K562 (cell line): ENCODE data around the gene COL23A1. TPM values are rescaled to one million over a fixed set of nuclear protein-coding genes. Genes with fewer than 3 reads are reported as not detected.

Source experiments
- ATAC-seq: fragments of 200-7000 bp; cut with Tn5 transposase; 3 replicates; pipeline ENCODE4 v1.9.1; 2020; ENCODE audit warnings: moderate library complexity
- BruUV-seq: library from RNA; stranded (reverse); fragments of 400-500 nt; replicated peaks from 2 replicates; lab custom pipeline; 2021; lab: Mats Ljungman, UMichigan
- CTCF ChIA-PET: fragments of 300-600 bp; formaldehyde crosslinking; extraction: SDS; loops from one replicate; lab custom pipeline; 2021; ENCODE audit warnings: low intra/inter-chr PET ratio; lab: Yijun Ruan, JAX
- POLR2A ChIA-PET: fragments of 300-600, 350-650 bp; sonication (Branson Sonifier 250); formaldehyde crosslinking; extraction: SDS; loops from one replicate; lab custom pipeline; 2021; ENCODE audit warnings: antibody characterized with exemption, inconsistent platforms; lab: Yijun Ruan, JAX
- DNase-seq, 4 experiments: peaks; one replicate each; pipeline versions ENCODE4 v3.0.0 to v3.0.0-alpha.2; 2011 to 2018; ENCODE audit warnings: low spot score in 3 of 4, mixed read lengths in 3 of 4; ENCODE audit errors: extremely low read depth in 1 of 4
- FAIRE-seq: peaks from 2 replicates; lab custom pipeline; 2011; peaks lifted over from hg19 to GRCh38; lab: Jason Lieb, UNC
- H2AFZ ChIP-seq: 2 replicates; pipeline ENCODE4 v1.6.0; 2011; ENCODE audit warnings: low read depth, low read length, control low read depth, inconsistent platforms
- H3K27ac ChIP-seq: fragments of 200-600 bp; 3 replicates; pipeline ENCODE4 v1.8.0; 2011; ENCODE audit warnings: low read depth, mild to moderate bottlenecking, control low read depth, inconsistent platforms, low read length, moderate library complexity, mixed read lengths; ENCODE audit errors: extremely low read depth
- H3K27me3 ChIP-seq, 2 experiments: fragments of 300-600 bp in 1 of 2; 2 replicates in 1 of 2; 3 replicates in 1 of 2; pipeline versions ENCODE4 v1.6.0 to v1.8.0; 2011; ENCODE audit warnings: inconsistent platforms in 2 of 2, low read length in 2 of 2, mild to moderate bottlenecking in 1 of 2, mixed read lengths in 1 of 2, moderate library complexity in 1 of 2; ENCODE audit not compliant: control insufficient read depth in 2 of 2, insufficient read depth in 2 of 2
- H3K36me3 ChIP-seq: fragments of 300-600 bp; 3 replicates; pipeline ENCODE4 v1.8.0; 2011; ENCODE audit warnings: mild to moderate bottlenecking, low read length, inconsistent platforms; ENCODE audit not compliant: control insufficient read depth, insufficient read depth
- H3K4me1 ChIP-seq, 2 experiments: fragments of 200-600 bp in 1 of 2; replicated peaks in 1 of 2; 2 replicates in 1 of 2; 3 replicates in 1 of 2; pipeline versions ENCODE4 v1.5.1 to v1.8.0; 2011; ENCODE audit warnings: inconsistent platforms in 2 of 2, low read length in 2 of 2, mild to moderate bottlenecking in 1 of 2, mixed read lengths in 1 of 2, moderate library complexity in 1 of 2; ENCODE audit not compliant: control insufficient read depth in 2 of 2, insufficient read depth in 2 of 2
- H3K4me2 ChIP-seq: 2 replicates; pipeline ENCODE4 v1.6.1; 2011; ENCODE audit warnings: low read length, control low read depth, inconsistent platforms, mixed read lengths; ENCODE audit not compliant: insufficient read depth
- H3K4me3 ChIP-seq: fragments of 200-600 bp; sonication (generic), shearing (Covaris generic); 2 replicates; pipeline ENCODE4 v1.5.1; 2016; ENCODE audit warnings: control low read depth, inconsistent platforms
- H3K79me2 ChIP-seq: fragments of 200-600 bp; 3 replicates; pipeline ENCODE4 v1.8.0; 2011; ENCODE audit warnings: low read length, inconsistent platforms; ENCODE audit not compliant: control insufficient read depth, insufficient read depth
- H3K9ac ChIP-seq, 2 experiments: 2 replicates each; pipeline versions ENCODE4 v1.6.0 to v1.6.1; 2011; ENCODE audit warnings: low read depth in 2 of 2, low read length in 2 of 2, control low read depth in 1 of 2, inconsistent platforms in 1 of 2, mild to moderate bottlenecking in 1 of 2, mixed read lengths in 1 of 2; ENCODE audit not compliant: insufficient read depth in 1 of 2
- H3K9me1 ChIP-seq: one replicate; pipeline ENCODE4 v1.6.0; 2011; ENCODE audit warnings: inconsistent platforms, mild to moderate bottlenecking, low read length, moderate library complexity; ENCODE audit not compliant: control insufficient read depth, insufficient read depth
- H3K9me3 ChIP-seq: replicated peaks from 2 replicates; pipeline ENCODE4 v1.5.1; 2011; ENCODE audit warnings: low read depth, low read length, inconsistent platforms; ENCODE audit not compliant: control insufficient read depth, insufficient read depth
- H4K20me1 ChIP-seq: replicated peaks from 2 replicates; pipeline ENCODE4 v1.6.1; 2011; ENCODE audit warnings: low read length, inconsistent platforms, mixed read lengths; ENCODE audit not compliant: control insufficient read depth, insufficient read depth
- GTF2F1 ChIP-seq: IDR thresholded peaks from 2 replicates; pipeline ENCODE4 v1.6.1; 2011; ENCODE audit warnings: low read depth, low read length, improper control_type of control experiment
- MEIS2 ChIP-seq: fragments of 450-650 bp; IDR thresholded peaks from 2 replicates; pipeline ENCODE4 v1.6.1; 2014; ENCODE audit warnings: mild to moderate bottlenecking; ENCODE audit not compliant: partially characterized antibody
- PTBP1 ChIP-seq: fragments of 200-400 bp; formaldehyde crosslinking; IDR thresholded peaks from 2 replicates; pipeline ENCODE4 v1.6.1; 2017; ENCODE audit warnings: low read depth, low read length
- SIRT6 ChIP-seq: IDR thresholded peaks from one replicate; pipeline ENCODE4 v1.6.1; 2012; ENCODE audit warnings: low read depth, mild to moderate bottlenecking, control low read depth, inconsistent platforms, low read length, moderate library complexity
- U2AF1 ChIP-seq: fragments of 200-400 bp; formaldehyde crosslinking; optimal IDR thresholded peaks from 2 replicates; pipeline ENCODE3; 2017; ENCODE audit warnings: mild to moderate bottlenecking, low read depth, low read length, moderate library complexity
- ZNF408 ChIP-seq: fragments of 250-450 bp; sonication (Bioruptor Pico); IDR thresholded peaks from 2 replicates; pipeline ENCODE4 v1.4.0; 2020; ENCODE audit warnings: low read depth, mild to moderate bottlenecking, moderate library complexity
- WGBS: fragments of 100-300 bp; shearing (Covaris generic); methylation state at CpG from one replicate; pipeline ENCODE4 v1.1.6; 2016; ENCODE audit warnings: low coverage, mixed read lengths; ENCODE audit not compliant: insufficient coverage; ENCODE audit errors: missing lambda C conversion rate; 5-methylcytosine and 5-hydroxymethylcytosine counted together
- in situ Hi-C: fragments of 300-500 bp; cut with MboI; formaldehyde crosslinking; loops from 4 replicates; pipeline ENCODE4 v1.15.0; 2018; ENCODE audit warnings: inconsistent platforms, mixed read lengths
- intact Hi-C: fragments of 100-400 bp; cut with micrococcal nuclease; formaldehyde crosslinking; loops from 2 replicates; pipeline ENCODE4 v1.14.2; 2022
- polyA plus RNA-seq, 8 experiments: library from polyadenylated mRNA; depleted of rRNA in 4 of 8; stranded (reverse) in 5 of 8; unstranded in 3 of 8; fragments of >200 nt; fragmentation: Nextera tagmentation in 2 of 8; fragmentation: Illumina TruSeq in 1 of 8; extraction: Ambion mirVana in 2 of 8; extraction: Trizol in 1 of 8; gene quantifications; 2 replicates each; pipeline versions ENCODE4 v1.2.1 to v1.2.3, GENCODE V29; 2011 to 2014; ENCODE audit warnings: inconsistent platforms in 1 of 8, missing spikeins in 1 of 8
- total RNA-seq, 7 experiments: library from RNA; depleted of rRNA in 6 of 7; stranded (reverse); fragments of >200 nt in 6 of 7; fragmentation: Illumina TruSeq in 2 of 7; extraction: Trizol in 2 of 7; gene quantifications; 2 replicates each; pipeline versions ENCODE4 v1.2.1 to v1.2.3, GENCODE V29; 2011 to 2021; ENCODE audit warnings: low replicate concordance in 1 of 7
- TF ChIP-seq, protein P1 (sequence below): fragments of 200-800 bp; sonication (Bioruptor generic); IDR thresholded peaks from 2 replicates; pipeline ENCODE4 v1.6.1; 2017; ENCODE audit warnings: missing genetic modification characterization, missing compliant biosample characterization
- TF ChIP-seq, protein P2 (sequence below): fragments of 200-600 bp; sonication (generic); IDR thresholded peaks from one replicate; pipeline ENCODE4 v1.6.1; 2012; ENCODE audit warnings: mild to moderate bottlenecking, low read depth, low read length, inconsistent platforms

Gene COL23A1
- total and polyA plus RNA-seq, 9 of the 15 experiments (the other 6 are each of a cell fraction or from before 2014, with no cell fraction given) = 0.09 TPM; not detected in 8

GRCh38 chr5:178375348-178375747 lies 214.8 kb downstream of the COL23A1 start (continued):
- TF ChIP-seq ZNF408 (CRISPR knock-in tag) (no peak), SIRT6 (no peak), MEIS2 (no peak)

GRCh38 chr5:178373711-178374110 lies 216.5 kb downstream of the COL23A1 start:
- DNase-seq (no peak), ATAC-seq (no peak), FAIRE-seq (no peak)
- Histone ChIP-seq H3K36me3 (no peaks in the 10 kb centered on the region), H4K20me1 (no peaks in the 10 kb centered on the region; the same call in 1 of the 2 replicates), H3K4me3 (no peak overlapping the region), H2AFZ (no peak overlapping the region), H3K79me2 (no peaks in the 10 kb centered on the region), H3K27me3 (peaks cover 24 to 69% of the 10 kb centered on the region in 2 experiments), H3K9me3 (no peaks in the 10 kb centered on the region), H3K4me1 (peaks cover 0 to 4% of the 10 kb centered on the region in 2 experiments; a peak in 1 of 5 replicates), H3K9me1 (no peaks in the 10 kb centered on the region), H3K9ac (no peak overlapping the region), H3K4me2 (no peak overlapping the region), H3K27ac (no peak overlapping the region)
- BruUV-seq = no TSS peak
- in situ Hi-C loops = no loop called here
- 10% methylated on average over 15 of the region's 16 CpGs for WGBS
- intact Hi-C loops = no loop called here
- CTCF ChIA-PET = no interaction called here
- POLR2A ChIA-PET = interaction anchor here (0.6 kb wide), 1 partner anchor 186 kb away, joined by 5 read pairs; no protein-coding TSS in a partner anchor
- TF ChIP-seq, protein P1, sequence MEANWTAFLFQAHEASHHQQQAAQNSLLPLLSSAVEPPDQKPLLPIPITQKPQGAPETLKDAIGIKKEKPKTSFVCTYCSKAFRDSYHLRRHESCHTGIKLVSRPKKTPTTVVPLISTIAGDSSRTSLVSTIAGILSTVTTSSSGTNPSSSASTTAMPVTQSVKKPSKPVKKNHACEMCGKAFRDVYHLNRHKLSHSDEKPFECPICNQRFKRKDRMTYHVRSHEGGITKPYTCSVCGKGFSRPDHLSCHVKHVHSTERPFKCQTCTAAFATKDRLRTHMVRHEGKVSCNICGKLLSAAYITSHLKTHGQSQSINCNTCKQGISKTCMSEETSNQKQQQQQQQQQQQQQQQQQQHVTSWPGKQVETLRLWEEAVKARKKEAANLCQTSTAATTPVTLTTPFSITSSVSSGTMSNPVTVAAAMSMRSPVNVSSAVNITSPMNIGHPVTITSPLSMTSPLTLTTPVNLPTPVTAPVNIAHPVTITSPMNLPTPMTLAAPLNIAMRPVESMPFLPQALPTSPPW (CRISPR knock-in tag) = no peak
- TF ChIP-seq U2AF1 = no peak
- TF ChIP-seq GTF2F1 = no peak
- no peak for TF ChIP-seq PTBP1
- TF ChIP-seq, protein P2, sequence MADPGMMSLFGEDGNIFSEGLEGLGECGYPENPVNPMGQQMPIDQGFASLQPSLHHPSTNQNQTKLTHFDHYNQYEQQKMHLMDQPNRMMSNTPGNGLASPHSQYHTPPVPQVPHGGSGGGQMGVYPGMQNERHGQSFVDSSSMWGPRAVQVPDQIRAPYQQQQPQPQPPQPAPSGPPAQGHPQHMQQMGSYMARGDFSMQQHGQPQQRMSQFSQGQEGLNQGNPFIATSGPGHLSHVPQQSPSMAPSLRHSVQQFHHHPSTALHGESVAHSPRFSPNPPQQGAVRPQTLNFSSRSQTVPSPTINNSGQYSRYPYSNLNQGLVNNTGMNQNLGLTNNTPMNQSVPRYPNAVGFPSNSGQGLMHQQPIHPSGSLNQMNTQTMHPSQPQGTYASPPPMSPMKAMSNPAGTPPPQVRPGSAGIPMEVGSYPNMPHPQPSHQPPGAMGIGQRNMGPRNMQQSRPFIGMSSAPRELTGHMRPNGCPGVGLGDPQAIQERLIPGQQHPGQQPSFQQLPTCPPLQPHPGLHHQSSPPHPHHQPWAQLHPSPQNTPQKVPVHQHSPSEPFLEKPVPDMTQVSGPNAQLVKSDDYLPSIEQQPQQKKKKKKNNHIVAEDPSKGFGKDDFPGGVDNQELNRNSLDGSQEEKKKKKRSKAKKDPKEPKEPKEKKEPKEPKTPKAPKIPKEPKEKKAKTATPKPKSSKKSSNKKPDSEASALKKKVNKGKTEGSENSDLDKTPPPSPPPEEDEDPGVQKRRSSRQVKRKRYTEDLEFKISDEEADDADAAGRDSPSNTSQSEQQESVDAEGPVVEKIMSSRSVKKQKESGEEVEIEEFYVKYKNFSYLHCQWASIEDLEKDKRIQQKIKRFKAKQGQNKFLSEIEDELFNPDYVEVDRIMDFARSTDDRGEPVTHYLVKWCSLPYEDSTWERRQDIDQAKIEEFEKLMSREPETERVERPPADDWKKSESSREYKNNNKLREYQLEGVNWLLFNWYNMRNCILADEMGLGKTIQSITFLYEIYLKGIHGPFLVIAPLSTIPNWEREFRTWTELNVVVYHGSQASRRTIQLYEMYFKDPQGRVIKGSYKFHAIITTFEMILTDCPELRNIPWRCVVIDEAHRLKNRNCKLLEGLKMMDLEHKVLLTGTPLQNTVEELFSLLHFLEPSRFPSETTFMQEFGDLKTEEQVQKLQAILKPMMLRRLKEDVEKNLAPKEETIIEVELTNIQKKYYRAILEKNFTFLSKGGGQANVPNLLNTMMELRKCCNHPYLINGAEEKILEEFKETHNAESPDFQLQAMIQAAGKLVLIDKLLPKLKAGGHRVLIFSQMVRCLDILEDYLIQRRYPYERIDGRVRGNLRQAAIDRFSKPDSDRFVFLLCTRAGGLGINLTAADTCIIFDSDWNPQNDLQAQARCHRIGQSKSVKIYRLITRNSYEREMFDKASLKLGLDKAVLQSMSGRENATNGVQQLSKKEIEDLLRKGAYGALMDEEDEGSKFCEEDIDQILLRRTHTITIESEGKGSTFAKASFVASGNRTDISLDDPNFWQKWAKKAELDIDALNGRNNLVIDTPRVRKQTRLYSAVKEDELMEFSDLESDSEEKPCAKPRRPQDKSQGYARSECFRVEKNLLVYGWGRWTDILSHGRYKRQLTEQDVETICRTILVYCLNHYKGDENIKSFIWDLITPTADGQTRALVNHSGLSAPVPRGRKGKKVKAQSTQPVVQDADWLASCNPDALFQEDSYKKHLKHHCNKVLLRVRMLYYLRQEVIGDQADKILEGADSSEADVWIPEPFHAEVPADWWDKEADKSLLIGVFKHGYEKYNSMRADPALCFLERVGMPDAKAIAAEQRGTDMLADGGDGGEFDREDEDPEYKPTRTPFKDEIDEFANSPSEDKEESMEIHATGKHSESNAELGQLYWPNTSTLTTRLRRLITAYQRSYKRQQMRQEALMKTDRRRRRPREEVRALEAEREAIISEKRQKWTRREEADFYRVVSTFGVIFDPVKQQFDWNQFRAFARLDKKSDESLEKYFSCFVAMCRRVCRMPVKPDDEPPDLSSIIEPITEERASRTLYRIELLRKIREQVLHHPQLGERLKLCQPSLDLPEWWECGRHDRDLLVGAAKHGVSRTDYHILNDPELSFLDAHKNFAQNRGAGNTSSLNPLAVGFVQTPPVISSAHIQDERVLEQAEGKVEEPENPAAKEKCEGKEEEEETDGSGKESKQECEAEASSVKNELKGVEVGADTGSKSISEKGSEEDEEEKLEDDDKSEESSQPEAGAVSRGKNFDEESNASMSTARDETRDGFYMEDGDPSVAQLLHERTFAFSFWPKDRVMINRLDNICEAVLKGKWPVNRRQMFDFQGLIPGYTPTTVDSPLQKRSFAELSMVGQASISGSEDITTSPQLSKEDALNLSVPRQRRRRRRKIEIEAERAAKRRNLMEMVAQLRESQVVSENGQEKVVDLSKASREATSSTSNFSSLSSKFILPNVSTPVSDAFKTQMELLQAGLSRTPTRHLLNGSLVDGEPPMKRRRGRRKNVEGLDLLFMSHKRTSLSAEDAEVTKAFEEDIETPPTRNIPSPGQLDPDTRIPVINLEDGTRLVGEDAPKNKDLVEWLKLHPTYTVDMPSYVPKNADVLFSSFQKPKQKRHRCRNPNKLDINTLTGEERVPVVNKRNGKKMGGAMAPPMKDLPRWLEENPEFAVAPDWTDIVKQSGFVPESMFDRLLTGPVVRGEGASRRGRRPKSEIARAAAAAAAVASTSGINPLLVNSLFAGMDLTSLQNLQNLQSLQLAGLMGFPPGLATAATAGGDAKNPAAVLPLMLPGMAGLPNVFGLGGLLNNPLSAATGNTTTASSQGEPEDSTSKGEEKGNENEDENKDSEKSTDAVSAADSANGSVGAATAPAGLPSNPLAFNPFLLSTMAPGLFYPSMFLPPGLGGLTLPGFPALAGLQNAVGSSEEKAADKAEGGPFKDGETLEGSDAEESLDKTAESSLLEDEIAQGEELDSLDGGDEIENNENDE = no peak
